HG02943 (cell line): ENCODE data around the gene SLC6A19.

Experiments
- ATAC-seq: cut with Tn5 transposase; IDR thresholded peaks from one replicate; pipeline ENCODE4 v1.9.1; 2021; ENCODE audit warnings: mild to moderate bottlenecking, low read depth, moderate library complexity; ENCODE audit not compliant: unreplicated experiment

Gene SLC6A19

DNA sequence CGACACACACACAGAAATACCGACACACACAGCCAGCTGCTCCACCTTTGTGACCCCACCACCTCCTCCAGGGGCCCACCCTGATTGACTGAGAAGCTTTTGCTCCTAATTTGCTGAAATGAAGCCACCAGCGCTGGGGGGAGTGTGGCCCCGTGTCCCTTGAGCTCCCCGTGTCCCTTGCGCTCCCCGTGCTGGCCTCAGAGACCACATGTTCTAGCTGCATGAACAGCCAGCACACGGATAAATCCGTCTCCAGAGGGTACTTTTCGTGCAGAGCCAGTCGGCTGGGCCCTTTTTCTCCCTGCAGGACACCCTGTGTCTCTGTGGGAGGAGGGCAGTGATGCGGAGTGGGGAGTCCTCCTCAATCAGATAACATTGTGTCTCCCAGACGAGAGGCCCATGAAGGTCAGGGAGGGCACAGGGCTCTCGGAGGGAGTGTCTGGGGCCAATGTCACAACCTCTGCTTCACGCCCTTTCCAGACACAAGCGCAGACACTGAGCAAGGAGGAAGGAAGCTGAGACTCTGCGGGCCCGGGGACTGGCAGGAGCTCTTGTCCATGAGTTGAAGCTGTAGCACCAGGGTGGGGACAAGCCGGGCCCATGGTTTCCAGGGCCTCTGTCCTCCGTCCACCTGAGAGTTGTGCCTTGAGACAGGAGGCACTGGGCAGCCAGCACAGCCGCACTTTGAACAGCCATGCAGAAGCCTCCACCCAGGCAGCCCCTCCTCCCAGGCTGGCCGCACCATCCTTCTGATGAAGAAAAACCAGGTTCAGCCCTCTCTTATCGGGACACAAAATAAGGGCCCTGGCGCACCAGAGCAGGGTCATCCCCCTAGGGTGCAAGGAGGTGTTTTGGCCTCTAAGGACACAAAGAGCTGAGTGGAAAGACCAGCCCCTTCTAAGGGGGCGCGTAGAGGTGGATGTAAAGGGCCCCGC lies 36.4 kb upstream of the SLC6A19 start:
- no peak for ATAC-seq

DNA sequence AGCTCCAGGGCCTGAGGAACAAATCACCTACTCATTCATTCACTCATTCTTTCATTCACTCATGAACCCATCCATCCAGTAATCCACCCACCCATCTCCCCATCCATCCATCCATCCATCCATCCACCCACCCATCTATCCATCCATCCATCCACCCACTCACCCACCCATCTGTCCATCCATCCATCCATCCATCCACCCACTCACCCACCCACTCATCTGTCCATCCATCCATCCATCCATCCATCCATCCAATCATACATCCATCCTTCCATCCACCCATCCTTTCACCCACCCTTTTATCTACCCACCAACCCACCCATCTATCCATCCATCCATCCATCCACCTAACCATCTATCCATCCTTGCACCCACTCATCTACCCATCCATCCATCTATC lies 35.5 kb upstream of the SLC6A19 start:
- ATAC-seq = no peak

DNA sequence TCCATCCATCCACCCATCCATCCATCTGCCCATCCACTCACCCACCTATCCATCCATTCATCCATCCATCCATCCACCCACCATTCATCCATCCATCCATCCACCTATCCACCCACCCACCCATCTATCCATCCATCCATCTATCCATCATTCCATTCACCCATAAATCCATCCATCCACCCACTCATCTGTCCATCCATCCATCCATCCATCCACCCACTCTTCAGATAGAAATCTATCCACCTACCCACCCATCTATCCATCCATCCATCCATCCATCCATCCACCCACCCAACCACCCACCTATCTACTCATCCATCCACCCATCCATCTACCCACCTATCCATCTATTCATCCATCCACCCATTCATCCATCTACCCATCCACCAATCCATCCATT lies 35.0 kb upstream of the SLC6A19 start:
- ATAC-seq = no peak

DNA sequence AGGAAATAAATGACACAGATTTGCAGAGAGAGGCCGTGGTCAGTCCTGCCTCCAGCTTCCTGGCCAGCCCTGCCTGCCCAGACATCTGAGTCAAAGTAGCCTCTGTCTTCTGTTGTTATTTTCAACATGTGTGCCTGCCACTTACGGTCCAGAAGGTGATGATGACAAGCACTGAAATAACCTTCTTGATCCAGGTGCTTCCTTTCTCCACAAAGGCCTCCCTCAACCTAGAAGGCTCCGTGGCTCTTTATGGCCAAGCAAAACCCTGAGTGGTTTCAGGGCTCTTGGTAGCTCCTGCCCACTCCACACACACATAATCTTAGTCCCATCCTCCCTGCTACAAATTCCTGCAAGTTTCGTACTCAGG lies 34.1 kb upstream of the SLC6A19 start:
- ATAC-seq = no peak

DNA sequence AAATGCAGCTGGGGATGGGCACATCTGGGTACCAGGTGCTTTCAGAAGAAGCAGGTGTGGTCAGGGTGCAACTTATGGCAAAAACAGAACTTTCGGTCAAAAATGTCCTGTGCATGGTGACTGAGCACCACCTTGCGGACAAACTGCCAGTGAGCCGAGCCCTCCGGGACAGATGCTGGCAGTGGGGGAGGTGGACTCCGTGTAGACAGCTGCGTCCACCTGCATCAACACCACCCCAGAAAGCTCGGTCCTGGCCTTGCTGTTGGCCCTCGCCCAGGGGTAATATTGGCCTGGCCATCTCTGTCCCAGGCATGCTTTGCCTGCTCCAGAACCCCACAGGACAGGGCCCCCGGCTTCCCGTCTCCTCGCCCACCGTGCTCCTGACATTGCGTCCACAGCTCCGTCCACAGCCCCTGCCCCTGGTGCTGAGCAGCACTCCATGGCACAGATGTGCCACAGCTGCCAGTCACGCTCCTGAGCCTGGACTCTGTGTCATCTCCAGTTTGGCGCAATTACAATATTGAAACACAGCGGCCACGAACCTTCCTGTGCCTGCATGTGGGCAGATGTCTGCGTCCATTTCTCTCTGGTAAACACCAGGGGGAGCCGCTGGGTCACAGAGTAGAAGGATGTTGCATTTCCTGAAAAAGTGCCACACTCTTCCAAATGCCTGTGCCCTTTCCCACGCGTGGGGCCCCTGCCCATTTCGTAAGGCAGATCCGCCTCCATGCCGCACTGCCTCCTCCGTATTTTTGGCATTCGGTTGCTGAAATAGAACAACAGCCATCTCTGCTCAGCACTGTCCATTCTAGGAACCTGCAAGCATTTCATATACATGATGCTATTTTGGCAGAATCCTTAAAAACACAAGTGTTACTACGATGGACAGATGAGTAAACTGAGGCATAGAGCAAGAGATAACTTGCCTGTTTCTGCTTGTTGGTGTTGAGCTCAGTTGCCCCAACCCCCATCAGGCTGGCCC lies 33.4 kb upstream of the SLC6A19 start:
- ATAC-seq = no peak

DNA sequence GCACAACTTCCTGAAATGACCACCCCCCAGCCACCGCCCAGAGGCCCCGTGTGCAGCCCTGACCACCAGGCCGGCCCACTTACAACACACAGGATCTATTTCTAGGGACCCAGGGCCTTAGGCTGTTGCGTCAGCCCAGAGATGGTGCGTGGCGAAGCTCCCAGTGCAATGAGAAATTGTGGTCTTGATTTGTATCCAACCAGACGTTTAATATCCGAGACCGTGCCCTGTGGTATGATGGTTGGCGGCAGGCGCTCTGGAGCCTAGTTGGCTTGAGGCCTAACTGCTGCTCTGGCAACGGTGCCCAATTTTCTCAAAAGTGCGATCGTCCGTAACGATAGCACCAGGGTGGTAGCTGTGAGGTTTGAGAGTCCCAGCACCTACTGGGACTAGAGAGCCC lies 32.6 kb upstream of the SLC6A19 start:
- ATAC-seq = no peak

DNA sequence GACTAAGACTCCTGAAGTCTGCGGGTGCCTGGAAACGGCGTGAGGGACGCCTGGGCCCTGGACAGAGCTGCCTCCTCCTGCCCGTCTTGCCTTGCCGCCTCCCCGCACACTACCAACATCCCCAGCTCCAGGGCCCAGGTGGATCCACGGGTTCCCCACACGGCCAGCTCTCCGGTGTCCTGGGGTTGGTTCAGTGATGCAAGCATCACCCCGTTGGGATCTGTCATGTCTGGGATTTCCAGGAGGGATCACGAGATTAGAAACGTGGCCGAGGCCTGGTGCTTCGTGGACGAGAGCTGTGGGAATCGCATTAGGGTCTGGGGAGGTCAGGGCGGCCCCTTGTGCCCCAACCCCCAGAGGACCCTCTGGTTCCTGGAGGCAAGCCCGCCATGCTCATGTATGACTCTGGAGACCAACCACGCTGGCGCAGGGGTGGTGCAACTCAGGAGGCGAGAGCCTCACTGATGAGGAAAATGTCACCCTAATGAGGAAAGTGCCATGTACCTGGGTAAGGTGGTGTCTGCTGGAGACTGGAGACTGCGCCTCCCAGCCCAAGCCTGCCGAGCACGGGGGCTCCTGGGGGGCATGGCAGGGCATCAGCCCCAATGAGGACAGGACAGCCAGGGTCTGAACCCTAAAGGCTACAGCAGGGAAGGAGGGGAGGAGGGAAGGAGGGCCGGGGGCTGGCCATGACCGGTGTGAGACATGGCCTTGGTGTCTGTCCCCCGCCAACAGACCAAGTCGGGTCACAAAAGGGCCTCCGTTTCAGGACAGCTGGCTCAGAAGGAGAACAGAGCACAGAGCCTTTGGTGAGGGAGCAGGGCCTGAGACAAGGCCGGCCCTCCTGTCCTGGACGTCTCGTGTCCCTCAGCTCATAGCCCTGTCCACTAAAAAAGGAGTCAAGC lies 31.9 kb upstream of the SLC6A19 start:
- no peak for ATAC-seq

DNA sequence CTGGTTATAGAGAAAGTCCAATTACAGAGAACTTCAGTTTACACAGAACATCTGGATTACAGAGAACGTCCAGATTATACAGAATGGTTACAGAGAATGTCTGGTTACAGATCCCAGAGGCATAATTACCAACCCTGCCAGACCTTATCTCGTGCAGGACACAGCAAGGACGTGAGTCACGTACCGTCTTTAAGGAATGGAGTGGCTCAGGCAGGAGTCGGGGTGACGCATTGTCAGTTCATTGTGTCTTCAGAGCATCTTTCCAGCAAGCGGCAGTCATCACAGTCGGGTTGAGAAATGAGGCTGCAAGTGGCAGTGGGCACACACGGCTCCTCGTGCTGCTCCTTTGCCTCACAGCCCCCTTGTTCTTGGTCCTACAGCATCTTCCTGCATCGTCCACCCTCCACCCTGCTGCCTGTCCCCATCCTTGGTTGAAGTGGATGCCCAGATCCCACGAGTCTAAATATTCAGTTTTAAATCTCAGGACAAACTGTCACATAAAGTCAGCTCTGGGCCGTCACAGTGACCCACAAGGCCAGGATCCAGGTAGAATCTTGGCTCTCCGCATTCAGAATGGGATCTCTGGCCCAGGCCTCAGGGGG lies 30.0 kb upstream of the SLC6A19 start:
- ATAC-seq = no peak

DNA sequence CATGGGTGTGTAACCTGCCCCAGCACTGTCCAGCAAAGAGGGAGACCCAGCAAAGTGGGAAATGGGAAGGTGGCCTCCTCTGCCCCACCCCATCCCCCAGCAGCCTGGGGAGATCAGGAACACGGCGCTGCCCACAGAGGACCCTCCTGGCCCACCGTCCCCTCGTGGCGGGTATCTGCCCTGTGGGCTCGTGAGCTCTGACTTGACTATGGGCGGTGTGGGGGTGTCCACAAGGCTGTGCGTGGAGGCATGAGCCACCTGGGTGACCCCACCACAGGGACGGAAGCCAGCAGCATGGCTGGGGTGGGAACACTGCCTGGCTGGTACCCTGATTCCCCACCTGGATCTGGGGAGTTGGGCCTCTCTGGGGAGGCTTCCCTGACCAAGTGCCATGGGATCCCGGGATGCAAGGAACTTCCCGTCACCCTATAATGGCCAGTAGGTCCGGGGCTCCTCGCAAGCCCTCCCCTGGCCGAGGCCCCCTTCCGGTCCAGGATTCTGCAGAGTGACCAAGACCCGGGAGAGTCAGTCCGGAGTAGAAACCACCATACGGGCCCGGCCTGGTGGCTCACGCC lies 29.3 kb upstream of the SLC6A19 start:
- no peak for ATAC-seq

DNA sequence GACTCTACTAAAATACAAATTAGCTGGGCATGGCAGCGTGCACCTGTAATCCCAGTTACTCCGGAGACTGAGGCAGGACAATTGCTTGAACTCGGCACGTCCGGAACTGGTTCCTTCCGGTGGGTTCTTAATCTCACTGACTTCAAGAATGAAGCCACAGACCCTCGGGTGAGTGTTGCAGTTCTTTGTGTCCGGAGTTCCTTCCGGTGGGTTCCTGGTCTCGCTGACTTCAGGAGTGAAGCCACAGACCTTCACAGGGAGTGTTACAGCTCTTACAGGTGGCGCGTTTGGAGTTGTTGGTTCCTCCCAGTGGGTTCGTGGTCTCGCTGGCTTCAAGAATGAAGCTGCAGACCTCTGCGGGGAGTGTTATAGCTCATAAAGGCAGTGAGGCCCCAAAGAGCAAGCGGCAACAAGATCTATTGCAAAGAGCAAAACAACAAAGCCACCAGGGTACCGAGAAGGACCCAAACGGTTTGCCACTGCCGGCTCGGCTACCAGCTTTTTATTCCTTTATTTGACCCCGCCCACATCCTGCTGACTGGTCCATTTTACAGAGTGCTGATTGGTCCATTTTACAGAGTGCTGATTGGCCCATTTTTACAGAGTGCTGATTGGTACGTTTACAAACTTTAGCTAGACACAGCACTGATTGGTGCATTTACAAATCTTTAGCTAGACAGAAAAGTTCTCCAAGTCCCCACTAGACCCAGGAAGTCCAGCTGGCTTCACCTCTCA lies 28.6 kb upstream of the SLC6A19 start:
- ATAC-seq = no peak

DNA sequence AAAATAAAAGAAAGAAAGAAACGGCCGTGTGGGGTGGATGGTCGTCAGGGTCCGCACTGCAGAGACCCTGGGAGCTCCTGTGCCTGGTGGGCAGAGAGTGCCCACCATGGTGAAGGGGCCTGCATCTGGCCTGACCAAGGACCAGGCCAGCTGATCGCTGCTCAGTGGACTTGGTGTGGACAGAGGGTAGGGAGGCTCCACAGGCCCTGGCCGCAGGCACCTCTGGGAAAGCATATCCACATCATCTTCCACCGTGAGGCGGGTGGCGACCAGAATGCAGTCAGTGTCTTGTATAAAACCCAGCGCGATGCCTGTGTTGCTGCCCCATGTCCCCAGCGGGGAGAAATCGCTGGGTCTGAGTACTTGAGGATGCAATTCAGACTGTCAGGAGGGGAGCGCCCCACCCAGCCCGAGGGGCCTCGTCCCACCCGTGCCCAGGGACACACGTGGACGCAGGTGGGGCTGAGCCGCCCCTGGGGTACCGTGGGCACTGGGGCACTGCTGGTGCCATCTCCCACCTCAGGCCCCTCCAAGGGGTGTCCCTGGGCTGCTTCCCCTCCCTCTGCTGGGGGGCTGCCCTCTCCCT lies 27.8 kb upstream of the SLC6A19 start:
- ATAC-seq = no peak

DNA sequence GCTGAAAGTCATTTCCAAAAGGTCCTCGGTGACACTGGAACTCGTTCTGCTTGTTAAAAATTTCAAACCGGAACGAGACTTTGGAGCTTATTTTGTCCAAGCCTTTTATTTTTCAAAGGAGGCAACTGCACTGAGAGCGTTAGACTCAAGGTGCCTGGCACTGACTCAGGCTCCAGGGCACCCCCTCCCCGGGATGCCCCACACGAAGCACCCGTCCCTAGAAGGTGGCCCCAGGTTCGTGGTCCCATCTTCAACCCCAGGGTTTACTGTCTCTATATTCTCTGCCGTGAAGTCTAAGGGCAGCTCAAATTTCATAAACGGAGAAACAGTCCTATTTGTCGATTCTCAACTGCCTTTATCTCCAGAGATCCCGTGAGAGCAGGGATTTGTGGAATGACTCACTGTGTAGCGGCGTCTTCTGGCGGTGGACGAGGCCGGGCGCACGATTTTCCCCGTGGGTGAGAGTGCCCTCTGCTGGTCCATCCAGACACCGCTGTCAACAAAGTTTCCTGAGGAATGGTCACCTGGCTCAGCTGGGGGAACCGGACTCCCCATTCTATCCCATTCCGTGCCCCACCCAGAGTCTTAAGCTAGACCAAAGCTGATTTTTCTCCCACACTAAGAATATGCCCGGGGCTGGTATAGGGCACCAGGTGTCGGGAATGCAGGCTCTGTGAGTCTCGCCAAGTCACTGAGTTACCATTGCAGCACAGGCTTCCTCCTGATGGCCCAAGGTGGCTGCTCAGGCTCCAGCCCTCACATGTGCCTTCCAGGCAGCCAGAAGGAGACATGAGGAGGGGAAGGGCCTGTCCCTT lies 27.1 kb upstream of the SLC6A19 start:
- no peak for ATAC-seq

DNA sequence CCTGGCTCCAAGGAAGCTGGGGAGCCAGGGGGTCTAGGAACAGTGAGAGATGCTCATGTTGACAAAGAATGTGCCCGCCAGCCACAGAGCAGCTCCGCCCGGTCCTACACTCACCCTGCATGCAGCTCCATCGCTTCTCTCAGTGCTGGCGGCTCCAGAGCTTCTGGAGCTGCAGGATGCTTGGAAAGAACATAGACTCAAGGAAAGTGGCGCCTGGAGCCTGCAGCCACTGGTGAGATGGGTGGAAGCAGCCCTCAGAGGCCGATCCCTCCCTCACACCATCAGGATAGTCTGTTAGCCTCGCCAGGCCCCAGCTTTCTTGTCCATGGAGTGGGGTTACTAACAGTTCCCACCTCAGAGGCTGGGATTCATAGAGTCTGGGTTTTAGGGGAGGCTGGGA lies 26.4 kb upstream of the SLC6A19 start:
- no peak for ATAC-seq

DNA sequence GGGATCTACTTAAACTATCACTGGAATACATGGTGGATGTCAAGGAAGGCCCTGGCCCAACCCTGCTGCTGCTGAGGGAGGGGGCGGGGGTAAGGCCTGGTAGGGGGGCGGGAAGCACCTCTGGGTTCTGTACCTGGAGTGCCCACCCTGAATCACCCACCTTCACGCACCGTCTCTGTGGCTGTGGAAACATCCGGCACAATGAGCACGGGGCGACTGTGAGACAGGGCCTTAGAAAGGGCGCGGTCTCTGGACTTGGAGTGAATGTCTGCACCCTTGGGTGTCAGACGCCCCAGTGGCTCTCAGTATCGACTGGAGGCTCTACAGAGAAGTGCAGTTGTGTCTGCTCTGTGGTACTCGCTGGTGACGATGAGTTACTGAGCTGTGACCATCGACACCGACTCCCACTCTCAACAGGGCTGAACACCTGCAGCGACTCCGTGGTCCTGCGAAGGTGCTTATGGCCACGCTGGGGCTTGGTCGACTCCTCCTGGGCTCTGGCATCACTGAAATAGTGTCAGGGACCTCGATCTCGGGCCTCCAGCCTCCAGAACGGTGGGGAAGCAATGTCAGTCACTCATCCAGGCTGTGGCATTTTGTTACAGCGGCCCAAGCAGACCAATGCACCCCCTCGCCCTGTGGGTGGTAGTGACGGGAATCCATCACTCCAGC lies 25.5 kb upstream of the SLC6A19 start:
- no peak for ATAC-seq

DNA sequence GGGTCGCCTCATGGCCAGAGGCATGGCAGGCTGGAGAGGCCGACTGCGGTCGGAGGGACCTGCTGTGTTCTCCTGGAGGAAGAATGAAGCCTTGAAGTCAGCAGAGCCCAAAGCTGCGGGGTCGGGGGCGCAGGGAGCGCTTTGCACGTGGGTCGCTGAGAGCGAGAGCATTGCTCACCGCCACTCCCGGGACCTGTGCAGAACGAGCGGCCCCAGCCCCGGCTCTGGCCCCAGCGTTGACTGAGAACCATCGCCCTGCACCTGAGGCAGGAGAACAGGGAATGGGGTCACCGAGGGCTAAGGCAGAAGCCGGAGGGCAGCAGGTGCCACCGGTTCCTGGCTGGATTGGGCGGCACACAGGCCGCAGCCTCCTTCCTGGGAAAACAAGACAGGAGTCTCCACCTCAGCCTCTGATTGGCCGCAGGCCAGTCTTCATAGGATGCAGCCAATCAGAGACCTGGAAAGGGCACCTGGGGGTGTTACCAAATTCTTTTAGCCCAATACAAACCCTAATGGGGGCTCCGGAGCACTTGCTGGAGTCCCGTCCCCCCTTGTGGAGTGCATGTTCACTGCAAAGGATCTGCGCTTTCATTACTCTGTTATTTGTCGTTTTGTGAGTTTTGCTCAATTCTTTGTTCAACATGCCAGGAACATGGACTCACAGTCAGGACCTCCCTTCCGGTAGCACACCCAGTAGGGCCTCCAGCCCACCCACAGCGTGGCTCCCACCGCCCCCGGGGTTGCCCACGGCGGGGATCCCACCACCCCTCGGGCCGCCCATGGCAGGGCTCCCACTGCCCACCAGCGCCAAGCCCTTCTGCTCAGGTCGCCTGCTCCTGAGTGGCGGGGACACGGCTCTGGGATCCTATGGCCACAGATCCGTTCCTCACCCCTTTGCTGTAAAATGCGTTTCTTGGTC lies 24.7 kb upstream of the SLC6A19 start:
- no peak for ATAC-seq

DNA sequence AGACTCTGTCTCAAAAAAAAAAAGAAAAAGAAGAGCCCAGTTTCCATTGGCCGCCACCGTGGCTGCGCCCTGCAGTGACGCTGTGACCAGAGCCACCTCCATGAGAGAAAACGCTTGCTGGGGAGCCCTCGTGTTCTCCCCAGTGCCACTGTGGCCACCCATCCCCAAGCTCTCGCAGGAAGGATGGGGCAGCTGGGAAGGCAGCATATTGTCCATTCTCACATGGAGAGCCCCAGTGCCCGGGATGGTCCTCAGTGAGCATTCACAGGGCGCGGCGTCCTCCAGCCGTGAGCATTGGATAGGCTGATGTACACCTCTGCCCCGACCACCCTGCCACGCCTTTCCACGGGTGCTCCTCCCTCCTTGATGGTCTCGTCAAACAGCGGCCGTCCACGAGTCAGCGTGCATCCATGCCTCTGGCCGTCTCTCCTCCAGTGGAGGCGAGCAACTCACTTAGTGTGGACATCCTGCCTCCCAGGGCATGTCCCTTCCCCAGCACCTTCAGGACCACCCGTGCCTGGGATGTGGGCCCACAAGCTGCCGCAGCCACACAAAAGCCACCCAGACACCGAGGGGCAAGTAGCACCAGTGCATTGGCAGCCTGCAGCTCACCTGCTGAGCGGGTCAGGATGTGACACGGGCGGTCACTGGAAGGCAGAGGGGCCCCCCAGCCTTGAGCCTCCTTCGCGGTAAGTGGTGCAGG lies 23.4 kb upstream of the SLC6A19 start:
- no peak for ATAC-seq
